Parathyroid adenoma (tissue), 2 donors: ENCODE results near the gene SLC39A3.
A peak's percentile ranks its signal among the peaks of the same experiment; 100 is the strongest.

Experiments
- H2AFZ ChIP-seq: fragments of 300-600 bp; sonication (generic); one replicate; pipeline ENCODE4 v1.7.0; 2017; ENCODE audit warnings: antibody characterized with exemption, mild to moderate bottlenecking
- H3K27ac ChIP-seq: fragments of 300-600 bp; sonication (generic); one replicate; pipeline ENCODE4 v1.7.0; 2017
- H3K27me3 ChIP-seq: fragments of 300-600 bp; sonication (generic); one replicate; pipeline ENCODE4 v1.7.0; 2017; ENCODE audit warnings: low read length; ENCODE audit not compliant: control insufficient read depth, insufficient read depth
- H3K36me3 ChIP-seq: fragments of 300-600 bp; sonication (generic); one replicate; pipeline ENCODE4 v1.7.0; 2017; ENCODE audit warnings: low read length; ENCODE audit not compliant: control insufficient read depth, insufficient read depth
- H3K4me1 ChIP-seq: fragments of 300-600 bp; sonication (generic); one replicate; pipeline ENCODE4 v1.7.0; 2017; ENCODE audit warnings: control low read depth
- H3K4me2 ChIP-seq: fragments of 300-600 bp; sonication (generic); one replicate; pipeline ENCODE4 v1.7.0; 2017; ENCODE audit warnings: low read length
- H3K4me3 ChIP-seq: fragments of 300-600 bp; sonication (generic); one replicate; pipeline ENCODE4 v1.7.0; 2017; ENCODE audit warnings: low read depth, low read length
- H3K79me2 ChIP-seq: fragments of 300-600 bp; sonication (generic); one replicate; pipeline ENCODE4 v1.7.0; 2017; ENCODE audit warnings: control low read depth
- H3K9ac ChIP-seq: fragments of 300-600 bp; sonication (generic); one replicate; pipeline ENCODE4 v1.7.0; 2017; ENCODE audit warnings: mild to moderate bottlenecking
- H3K9me3 ChIP-seq: fragments of 300-600 bp; sonication (generic); one replicate; pipeline ENCODE4 v1.7.0; 2017; ENCODE audit warnings: low read length; ENCODE audit not compliant: control insufficient read depth
- TF ChIP-seq, protein P1 (sequence below): fragments of 300-600 bp; sonication (generic); IDR thresholded peaks from one replicate; pipeline ENCODE4 v1.7.0; 2017; ENCODE audit warnings: antibody characterized with exemption, mild to moderate bottlenecking
- donor health status: primary hyperparathyroidism.

Gene SLC39A3, protein sequence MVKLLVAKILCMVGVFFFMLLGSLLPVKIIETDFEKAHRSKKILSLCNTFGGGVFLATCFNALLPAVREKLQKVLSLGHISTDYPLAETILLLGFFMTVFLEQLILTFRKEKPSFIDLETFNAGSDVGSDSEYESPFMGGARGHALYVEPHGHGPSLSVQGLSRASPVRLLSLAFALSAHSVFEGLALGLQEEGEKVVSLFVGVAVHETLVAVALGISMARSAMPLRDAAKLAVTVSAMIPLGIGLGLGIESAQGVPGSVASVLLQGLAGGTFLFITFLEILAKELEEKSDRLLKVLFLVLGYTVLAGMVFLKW

DNA sequence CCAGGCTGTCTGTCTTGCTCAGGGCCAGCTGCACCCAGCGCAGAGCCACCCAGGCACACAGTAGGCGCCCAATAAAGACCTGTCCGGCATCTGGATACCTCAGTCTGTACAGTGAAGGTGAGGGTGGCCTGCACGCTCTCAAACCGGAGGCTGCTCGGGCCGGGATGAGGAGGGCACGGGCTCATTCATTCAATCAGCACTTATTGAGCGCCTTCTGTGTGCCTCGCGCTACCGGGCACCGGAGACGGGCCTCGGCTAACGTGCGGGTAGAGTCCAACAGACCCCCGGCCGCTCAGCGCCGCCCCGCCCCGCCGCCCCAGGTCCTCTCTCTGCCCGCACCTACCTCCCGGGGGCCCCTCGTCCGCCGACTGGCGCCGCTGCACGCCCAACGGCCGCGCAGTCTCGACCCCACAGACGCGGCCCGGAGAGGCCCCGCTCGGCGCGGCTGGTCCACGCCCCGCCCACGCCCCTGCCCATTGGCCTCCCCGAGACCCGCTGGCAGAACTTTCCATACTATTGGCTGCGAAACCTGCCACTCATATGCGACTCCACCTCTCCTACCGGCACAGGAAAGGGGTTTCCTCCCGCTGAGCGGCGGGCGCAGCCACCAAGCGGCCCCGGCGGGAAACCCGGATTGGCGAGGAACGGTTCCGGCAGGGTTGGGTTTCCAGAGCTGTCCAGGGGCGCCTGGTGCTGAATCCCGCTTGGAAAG lies at the start of gene SLC39A3:
Gene SLC39A3, minus strand, starts transcription at position 416 of the 712 bp plus-strand sequence. CDS start 2,760 bp downstream, outside the sequence.
- Histone ChIP-seq H3K36me3 (no peaks in the 10 kb centered on the region), H3K9me3 (no peaks in the 10 kb centered on the region), H3K27me3 (no peaks in the 10 kb centered on the region), H3K79me2 (peaks cover 3% of the 10 kb centered on the region), H3K4me1 (no peaks in the 10 kb centered on the region), H3K4me3 (peak within 1 kb of the TSS; percentile 90), H2AFZ (peak within 1 kb of the TSS; percentile 89), H3K27ac (peak within 1 kb of the TSS; percentile 43), H3K4me2 (peak within 1 kb of the TSS; percentile 94), H3K9ac (peak within 1 kb of the TSS; percentile 25)
- TF ChIP-seq, protein P1, sequence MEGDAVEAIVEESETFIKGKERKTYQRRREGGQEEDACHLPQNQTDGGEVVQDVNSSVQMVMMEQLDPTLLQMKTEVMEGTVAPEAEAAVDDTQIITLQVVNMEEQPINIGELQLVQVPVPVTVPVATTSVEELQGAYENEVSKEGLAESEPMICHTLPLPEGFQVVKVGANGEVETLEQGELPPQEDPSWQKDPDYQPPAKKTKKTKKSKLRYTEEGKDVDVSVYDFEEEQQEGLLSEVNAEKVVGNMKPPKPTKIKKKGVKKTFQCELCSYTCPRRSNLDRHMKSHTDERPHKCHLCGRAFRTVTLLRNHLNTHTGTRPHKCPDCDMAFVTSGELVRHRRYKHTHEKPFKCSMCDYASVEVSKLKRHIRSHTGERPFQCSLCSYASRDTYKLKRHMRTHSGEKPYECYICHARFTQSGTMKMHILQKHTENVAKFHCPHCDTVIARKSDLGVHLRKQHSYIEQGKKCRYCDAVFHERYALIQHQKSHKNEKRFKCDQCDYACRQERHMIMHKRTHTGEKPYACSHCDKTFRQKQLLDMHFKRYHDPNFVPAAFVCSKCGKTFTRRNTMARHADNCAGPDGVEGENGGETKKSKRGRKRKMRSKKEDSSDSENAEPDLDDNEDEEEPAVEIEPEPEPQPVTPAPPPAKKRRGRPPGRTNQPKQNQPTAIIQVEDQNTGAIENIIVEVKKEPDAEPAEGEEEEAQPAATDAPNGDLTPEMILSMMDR, result peak; percentile 24

DNA sequence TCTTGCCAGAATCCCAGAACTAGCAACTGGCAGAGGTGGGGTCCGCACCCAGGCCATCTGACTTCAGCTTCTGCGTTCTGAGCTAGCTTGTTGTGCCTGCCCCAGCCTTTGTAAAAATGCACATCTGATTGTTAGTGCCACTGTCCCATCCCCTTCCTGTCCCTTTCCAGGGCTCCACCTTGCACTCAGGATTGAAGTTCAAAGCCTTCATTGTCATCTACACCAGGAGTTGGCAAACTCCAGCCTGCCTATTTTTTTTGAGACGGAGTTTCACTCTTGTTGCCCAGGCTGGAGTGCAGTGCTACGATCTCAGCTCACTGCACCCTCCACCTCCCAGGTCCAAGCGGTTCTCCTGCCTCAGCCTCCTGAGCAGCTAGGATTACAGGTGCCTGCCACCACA lies 48.4 kb upstream of the SLC39A3 start:
- H3K79me2 ChIP-seq, result peaks cover 6% of the 10 kb centered on the region
- no peak overlapping the region for H3K9ac ChIP-seq
- no peak overlapping the region for H3K4me2 ChIP-seq

DNA sequence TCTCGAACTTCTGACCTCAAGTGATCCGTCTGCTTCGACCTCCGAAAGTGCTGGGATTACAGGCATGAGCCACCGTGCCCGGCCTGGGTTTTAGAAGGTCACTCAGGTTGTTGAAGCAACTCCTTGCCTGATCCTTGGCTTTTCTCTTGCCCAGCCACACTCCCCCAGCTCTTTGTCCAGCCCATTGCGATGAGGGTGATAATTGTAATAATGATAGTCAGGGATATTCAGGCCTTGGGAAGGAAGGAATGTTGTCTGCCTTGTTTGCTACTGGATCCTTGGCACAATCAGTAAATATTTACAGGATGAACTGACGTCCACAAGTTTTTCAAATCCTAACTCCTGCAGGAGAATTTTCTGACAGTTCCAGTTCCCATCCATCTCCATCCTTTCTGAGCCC lies 47.3 kb upstream of the SLC39A3 start:
- Histone ChIP-seq H3K9ac (no peak overlapping the region), H3K27ac (no peak overlapping the region), H3K27me3 (no peaks in the 10 kb centered on the region), H3K4me3 (no peak overlapping the region), H3K9me3 (no peaks in the 10 kb centered on the region), H3K36me3 (no peaks in the 10 kb centered on the region), H3K79me2 (peaks cover 16% of the 10 kb centered on the region), H2AFZ (no peak overlapping the region), H3K4me2 (no peak overlapping the region), H3K4me1 (peaks cover 4% of the 10 kb centered on the region)
- TF ChIP-seq, protein P1, result no peak

More for the DNA sequence above, 48.4 kb upstream of the SLC39A3 start:
- no peak overlapping the region for H3K4me3 ChIP-seq
- no peaks in the 10 kb centered on the region for H3K36me3 ChIP-seq
- H2AFZ ChIP-seq, result no peak overlapping the region
- TF ChIP-seq, protein P1, result no peak
- H3K4me1 ChIP-seq, result peaks cover 4% of the 10 kb centered on the region
- no peaks in the 10 kb centered on the region for H3K27me3 ChIP-seq
- H3K9me3 ChIP-seq, result no peaks in the 10 kb centered on the region
- no peak overlapping the region for H3K27ac ChIP-seq

DNA sequence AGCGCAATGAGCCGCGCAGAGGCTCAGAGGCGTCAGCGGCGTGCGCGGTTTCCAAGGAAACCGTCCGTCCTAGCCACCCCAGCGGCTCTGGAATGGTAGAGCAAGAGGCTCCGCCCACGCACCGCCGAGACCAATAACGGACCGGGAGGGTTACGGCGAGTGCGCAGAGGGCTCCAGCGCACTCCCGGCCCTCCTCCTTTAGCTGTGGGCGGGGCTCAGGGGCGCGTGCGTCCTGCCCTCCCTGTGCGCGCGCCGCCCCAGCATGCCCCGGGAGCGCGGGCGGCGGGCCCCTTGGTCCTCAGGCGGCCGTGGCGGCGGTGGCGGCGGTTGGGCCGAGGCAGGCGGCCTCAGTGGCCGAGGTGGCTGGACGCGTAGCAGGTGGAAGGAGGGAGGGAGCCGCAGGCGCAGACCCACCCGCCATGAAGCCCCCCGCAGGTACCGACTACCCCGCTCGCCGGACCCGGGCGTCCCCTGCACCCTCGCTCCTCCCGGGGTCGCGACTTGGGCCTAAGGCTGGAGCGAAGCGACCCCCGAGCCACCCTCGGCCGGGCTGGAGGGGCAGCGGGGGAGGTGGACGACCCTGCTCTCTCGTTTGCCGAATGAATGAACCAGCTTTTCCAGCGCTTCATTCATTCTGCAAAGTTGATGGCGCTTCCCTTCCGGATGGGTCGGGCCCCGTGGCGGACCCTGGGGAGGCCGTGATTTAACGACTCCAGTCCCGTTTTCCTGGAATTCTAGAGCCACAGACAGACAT lies 45.6 kb upstream of the SLC39A3 start, which contains the start of gene THOP1:
Gene THOP1, plus strand, starts transcription at position 260 of the 754 bp plus-strand sequence. Its CDS starts 160 bp downstream, at position 420.
- H3K27ac ChIP-seq, result peak within 1 kb of the TSS; percentile 77
- H3K36me3 ChIP-seq, result no peaks in the 10 kb centered on the region
- peaks cover 8% of the 10 kb centered on the region for H3K4me1 ChIP-seq
- no peaks in the 10 kb centered on the region for H3K27me3 ChIP-seq
- H3K4me3 ChIP-seq, result peak within 1 kb of the TSS; percentile 75
- H3K9me3 ChIP-seq, result no peaks in the 10 kb centered on the region
- peaks cover 30% of the 10 kb centered on the region for H3K79me2 ChIP-seq
- H2AFZ ChIP-seq, result peak within 1 kb of the TSS; percentile 96
- H3K9ac ChIP-seq, result peak within 1 kb of the TSS; percentile 79
- TF ChIP-seq, protein P1, result no peak
- peak within 1 kb of the TSS; percentile 98 for H3K4me2 ChIP-seq
